Cardiac muscle cell (in vitro differentiated cells and primary cell): ENCODE data around the gene CCDC50. TPM values are rescaled to one million over a fixed set of nuclear protein-coding genes. Genes with fewer than 3 reads are reported as not detected.

Source experiments
- DNase-seq, 2 donors: peaks; one replicate each; pipeline versions ENCODE4 v3.0.0 to v3.0.0-alpha.2; 2010 to 2017; ENCODE audit warnings: low read depth in 1 of 2, low spot score in 1 of 2
- H3K27ac ChIP-seq: fragments of 200-600 bp; sonication (generic); 2 replicates; pipeline ENCODE4 v1.5.1; 2016
- H3K27me3 ChIP-seq: fragments of 200-600 bp; sonication (generic); 2 replicates; pipeline ENCODE4 v1.6.0; 2016; ENCODE audit warnings: control low read depth
- H3K36me3 ChIP-seq: fragments of 200-600 bp; sonication (generic); 2 replicates; pipeline ENCODE4 v1.5.1; 2016; ENCODE audit warnings: control low read depth
- H3K4me1 ChIP-seq: fragments of 200-600 bp; sonication (generic); 2 replicates; pipeline ENCODE4 v1.8.1; 2017; ENCODE audit warnings: low read depth, mild to moderate bottlenecking, mixed run types
- H3K4me3 ChIP-seq: fragments of 200-600 bp; sonication (generic); 2 replicates; pipeline ENCODE4 v1.5.1; 2016; ENCODE audit warnings: mild to moderate bottlenecking
- H3K9me3 ChIP-seq: fragments of 200-600 bp; sonication (generic); 2 replicates; pipeline ENCODE4 v1.5.1; 2017; ENCODE audit warnings: low read depth, mild to moderate bottlenecking, control low read depth
- polyA plus RNA-seq: library from polyadenylated mRNA; unstranded; fragments of >200 nt; fragmentation: Nextera tagmentation; extraction: Ambion mirVana; gene quantifications from 2 replicates; pipeline ENCODE4 v1.2.1, GENCODE V29; 2016
- total RNA-seq: library from RNA; depleted of rRNA; stranded (reverse); fragments of >200 nt; gene quantifications from 2 replicates; pipeline ENCODE4 v1.2.3, GENCODE V29; 2016
- TF ChIP-seq, protein P1 (sequence below): IDR thresholded peaks from 2 replicates; pipeline ENCODE4 v1.5.1; 2012; ENCODE audit warnings: low read depth, mild to moderate bottlenecking, low read length

Gene CCDC50
- total and polyA plus RNA-seq, 2 experiments from 2014 or later, result 25.3 to 82.3 TPM

DNA sequence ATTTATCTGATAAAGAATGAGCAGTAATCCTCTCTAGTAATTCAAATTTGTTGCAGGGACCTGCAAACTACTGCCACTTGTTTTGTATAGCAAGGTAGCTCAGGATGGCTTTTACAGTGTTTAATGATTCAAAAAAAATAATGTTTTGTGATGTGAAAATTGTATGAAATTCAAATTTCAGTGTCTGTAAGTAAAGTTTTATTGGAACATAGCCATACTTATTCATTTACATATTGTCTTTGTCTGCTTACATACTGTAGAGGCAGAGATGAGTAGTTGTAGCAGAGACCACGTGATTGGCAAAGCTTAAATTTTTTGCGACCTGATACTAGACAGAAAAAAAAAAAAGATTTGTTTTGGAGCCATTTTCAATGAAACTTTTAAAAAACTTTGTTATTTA lies 7.6 kb downstream of the CCDC50 start:
- TF ChIP-seq, protein P1, sequence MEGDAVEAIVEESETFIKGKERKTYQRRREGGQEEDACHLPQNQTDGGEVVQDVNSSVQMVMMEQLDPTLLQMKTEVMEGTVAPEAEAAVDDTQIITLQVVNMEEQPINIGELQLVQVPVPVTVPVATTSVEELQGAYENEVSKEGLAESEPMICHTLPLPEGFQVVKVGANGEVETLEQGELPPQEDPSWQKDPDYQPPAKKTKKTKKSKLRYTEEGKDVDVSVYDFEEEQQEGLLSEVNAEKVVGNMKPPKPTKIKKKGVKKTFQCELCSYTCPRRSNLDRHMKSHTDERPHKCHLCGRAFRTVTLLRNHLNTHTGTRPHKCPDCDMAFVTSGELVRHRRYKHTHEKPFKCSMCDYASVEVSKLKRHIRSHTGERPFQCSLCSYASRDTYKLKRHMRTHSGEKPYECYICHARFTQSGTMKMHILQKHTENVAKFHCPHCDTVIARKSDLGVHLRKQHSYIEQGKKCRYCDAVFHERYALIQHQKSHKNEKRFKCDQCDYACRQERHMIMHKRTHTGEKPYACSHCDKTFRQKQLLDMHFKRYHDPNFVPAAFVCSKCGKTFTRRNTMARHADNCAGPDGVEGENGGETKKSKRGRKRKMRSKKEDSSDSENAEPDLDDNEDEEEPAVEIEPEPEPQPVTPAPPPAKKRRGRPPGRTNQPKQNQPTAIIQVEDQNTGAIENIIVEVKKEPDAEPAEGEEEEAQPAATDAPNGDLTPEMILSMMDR, result no peak
- no peak overlapping the region for H3K27ac ChIP-seq
- H3K4me1 ChIP-seq, result peaks cover 17% of the 10 kb centered on the region
- no peak overlapping the region for H3K4me3 ChIP-seq
- DNase-seq, result no peak
- no peaks in the 10 kb centered on the region for H3K36me3 ChIP-seq
- no peaks in the 10 kb centered on the region for H3K27me3 ChIP-seq
- H3K9me3 ChIP-seq, result no peaks in the 10 kb centered on the region

DNA sequence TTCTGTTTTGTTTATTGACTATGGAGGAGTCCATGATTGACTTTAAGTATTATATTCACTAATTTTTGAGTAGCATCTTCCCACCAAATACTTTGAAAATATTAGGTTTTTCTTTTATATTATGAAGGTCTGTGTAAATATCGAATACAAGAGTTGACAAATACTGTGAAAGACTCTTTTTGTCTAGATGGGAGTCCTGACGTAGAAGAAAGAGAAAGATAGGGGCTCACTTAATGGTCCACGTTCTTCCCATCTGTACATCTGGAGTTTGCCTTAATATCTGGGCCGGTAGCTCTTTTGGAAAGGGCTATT lies 8.9 kb downstream of the CCDC50 start:
- H3K4me3 ChIP-seq, result no peak overlapping the region
- no peaks in the 10 kb centered on the region for H3K27me3 ChIP-seq
- TF ChIP-seq, protein P1, result no peak
- H3K27ac ChIP-seq, result no peak overlapping the region
- no peaks in the 10 kb centered on the region for H3K36me3 ChIP-seq
- H3K9me3 ChIP-seq, result no peaks in the 10 kb centered on the region
- H3K4me1 ChIP-seq, result peaks cover 12% of the 10 kb centered on the region
- DNase-seq, result no peak

DNA sequence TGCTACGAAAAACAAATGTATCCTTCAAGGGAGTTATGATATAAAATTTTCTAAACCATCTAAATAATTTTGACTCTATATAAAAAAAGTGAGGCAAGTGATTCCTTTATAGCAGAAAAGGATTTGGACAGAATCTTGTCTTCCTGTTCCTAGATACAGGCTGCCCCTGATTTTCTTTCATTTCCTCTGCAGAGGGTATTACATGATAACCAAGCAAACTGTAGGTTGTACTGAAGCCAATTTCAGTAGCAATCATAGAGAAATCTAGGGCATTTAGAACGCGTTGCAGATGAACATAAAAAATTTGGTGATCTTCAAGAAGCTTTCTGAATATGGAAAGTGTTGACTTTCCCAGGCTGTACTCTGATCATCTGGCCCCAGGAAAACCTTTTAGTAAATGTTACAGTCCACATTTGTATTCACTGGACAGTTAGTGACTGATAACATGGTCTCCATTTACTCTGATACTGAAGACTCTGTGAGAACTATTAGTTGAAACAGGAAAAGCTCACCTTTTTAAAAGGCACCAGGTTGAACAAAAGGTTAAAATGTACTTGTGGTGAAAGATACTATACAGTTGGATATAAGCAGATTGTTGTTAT lies 10.2 kb downstream of the CCDC50 start:
- H3K27ac ChIP-seq, result peak overlapping the region; percentile 59
- H3K9me3 ChIP-seq, result no peaks in the 10 kb centered on the region
- no peak for DNase-seq
- TF ChIP-seq, protein P1, result no peak
- H3K4me1 ChIP-seq, result peaks cover 21% of the 10 kb centered on the region
- H3K36me3 ChIP-seq, result no peaks in the 10 kb centered on the region
- H3K27me3 ChIP-seq, result no peaks in the 10 kb centered on the region
- no peak overlapping the region for H3K4me3 ChIP-seq

DNA sequence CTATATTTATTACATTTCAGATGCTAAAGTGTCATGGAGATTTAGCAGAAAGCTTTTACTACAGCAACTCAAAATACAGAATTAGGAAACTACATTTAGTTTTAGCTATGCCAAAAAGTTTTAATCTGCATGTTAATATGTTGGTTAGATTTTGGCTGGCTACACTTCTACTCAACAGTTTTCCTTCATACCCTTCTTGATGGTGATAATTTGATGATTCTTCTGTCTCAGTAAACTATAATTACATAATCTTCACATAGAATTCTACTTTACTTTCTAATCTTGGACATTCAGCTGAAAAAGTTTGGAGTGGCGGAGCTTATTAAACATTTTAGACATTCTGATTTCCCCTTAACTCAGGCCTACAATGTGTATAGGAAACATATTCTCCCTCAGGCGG lies 11.2 kb downstream of the CCDC50 start:
- Histone ChIP-seq H3K4me3 (no peak overlapping the region), H3K27ac (no peak overlapping the region), H3K27me3 (no peaks in the 10 kb centered on the region), H3K4me1 (peaks cover 21% of the 10 kb centered on the region), H3K9me3 (no peaks in the 10 kb centered on the region), H3K36me3 (no peaks in the 10 kb centered on the region)
- DNase-seq, result no peak
- TF ChIP-seq, protein P1, result no peak

DNA sequence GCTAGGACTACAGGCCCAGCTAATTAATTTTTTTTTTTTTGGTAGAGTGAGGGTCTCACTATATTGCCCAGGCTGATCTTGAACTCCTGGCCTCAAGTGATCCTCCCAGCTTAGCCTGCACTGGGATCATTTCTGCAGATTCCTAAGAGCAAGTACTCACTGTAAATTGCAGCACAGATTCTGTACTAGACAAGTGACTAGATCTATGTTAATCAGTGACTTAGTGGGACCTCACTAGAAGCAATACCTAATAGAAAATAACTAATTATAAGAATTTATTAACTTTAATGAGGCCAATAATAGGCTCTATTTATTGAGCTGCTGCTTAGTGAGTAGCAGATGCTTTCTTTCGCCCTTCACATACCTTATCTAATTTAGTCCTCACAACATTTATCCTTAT lies 11.8 kb downstream of the CCDC50 start:
- no peak for DNase-seq
- TF ChIP-seq, protein P1, result no peak
- H3K27ac ChIP-seq, result no peak overlapping the region

DNA sequence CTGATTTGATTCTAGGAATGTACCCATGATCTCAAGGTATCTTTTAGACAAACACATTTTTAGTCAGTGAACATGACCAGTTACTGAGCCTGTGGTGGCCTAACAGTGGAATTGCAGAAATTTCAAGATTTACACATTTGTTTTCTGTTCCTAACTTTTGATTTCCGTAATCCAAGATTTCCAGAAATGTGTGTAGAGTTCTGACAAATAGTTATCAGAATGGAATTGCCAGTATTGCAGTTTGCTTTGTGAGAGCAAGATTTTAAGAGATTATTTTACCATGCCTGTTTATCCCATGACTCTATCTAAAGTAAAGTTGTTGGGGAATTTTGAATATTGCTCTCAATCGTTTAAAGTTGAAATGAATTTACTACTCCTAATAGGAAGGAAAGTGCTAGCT lies 12.8 kb downstream of the CCDC50 start:
- DNase-seq, result no peak

More for the DNA sequence above, 11.8 kb downstream of the CCDC50 start:
- H3K36me3 ChIP-seq, result no peaks in the 10 kb centered on the region
- H3K27me3 ChIP-seq, result no peaks in the 10 kb centered on the region
- H3K9me3 ChIP-seq, result no peaks in the 10 kb centered on the region
- peaks cover 21% of the 10 kb centered on the region for H3K4me1 ChIP-seq
- no peak overlapping the region for H3K4me3 ChIP-seq

More for the DNA sequence above, 12.8 kb downstream of the CCDC50 start:
- Histone ChIP-seq H3K27me3 (no peaks in the 10 kb centered on the region), H3K4me1 (peaks cover 21% of the 10 kb centered on the region), H3K27ac (no peak overlapping the region), H3K4me3 (no peak overlapping the region), H3K9me3 (no peaks in the 10 kb centered on the region), H3K36me3 (no peaks in the 10 kb centered on the region)
- TF ChIP-seq, protein P1, result no peak
